Keratinocyte (primary cell): ENCODE results near the gene NOS1.

Source experiments
- EZH2 ChIP-seq: IDR thresholded peaks from one replicate; pipeline ENCODE4 v1.6.1; 2012; ENCODE audit warnings: inconsistent platforms, mild to moderate bottlenecking, low read length, moderate library complexity
- TF ChIP-seq, protein P1 (sequence below), 3 experiments: IDR thresholded peaks in 1 of 3; conservative IDR thresholded peaks in 1 of 3; optimal IDR thresholded peaks in 1 of 3; 2 replicates in 2 of 3; 3 replicates in 1 of 3; pipeline versions ENCODE3 to v1.5.1; 2011; ENCODE audit warnings: low read length in 3 of 3, mild to moderate bottlenecking in 3 of 3, moderate library complexity in 2 of 3, control low read depth in 1 of 3, inconsistent platforms in 1 of 3; ENCODE audit not compliant: insufficient read depth in 2 of 3; ENCODE audit errors: extremely low read depth in 1 of 3

DNA sequence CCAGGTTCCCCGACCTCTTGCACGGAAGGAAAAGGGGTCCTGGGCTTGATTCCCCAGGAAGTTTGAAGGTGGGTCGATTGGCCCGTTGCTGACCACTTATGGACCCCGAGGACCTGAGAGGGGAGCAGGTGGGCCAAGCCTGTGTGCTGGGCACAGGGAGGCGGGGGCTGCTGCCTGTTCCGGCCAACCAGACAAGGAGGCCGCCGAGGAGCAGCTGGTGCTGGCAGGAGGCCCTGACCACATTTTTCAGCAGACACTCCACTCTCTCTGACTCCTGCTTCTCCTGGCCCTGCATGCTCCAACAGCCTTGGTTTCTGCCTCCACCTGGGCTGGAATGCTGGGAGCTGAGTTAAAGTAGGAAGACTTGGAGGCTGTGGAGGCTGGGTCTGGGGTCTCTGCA, 42.8 kb downstream of the NOS1 start:
- TF ChIP-seq, protein P1, sequence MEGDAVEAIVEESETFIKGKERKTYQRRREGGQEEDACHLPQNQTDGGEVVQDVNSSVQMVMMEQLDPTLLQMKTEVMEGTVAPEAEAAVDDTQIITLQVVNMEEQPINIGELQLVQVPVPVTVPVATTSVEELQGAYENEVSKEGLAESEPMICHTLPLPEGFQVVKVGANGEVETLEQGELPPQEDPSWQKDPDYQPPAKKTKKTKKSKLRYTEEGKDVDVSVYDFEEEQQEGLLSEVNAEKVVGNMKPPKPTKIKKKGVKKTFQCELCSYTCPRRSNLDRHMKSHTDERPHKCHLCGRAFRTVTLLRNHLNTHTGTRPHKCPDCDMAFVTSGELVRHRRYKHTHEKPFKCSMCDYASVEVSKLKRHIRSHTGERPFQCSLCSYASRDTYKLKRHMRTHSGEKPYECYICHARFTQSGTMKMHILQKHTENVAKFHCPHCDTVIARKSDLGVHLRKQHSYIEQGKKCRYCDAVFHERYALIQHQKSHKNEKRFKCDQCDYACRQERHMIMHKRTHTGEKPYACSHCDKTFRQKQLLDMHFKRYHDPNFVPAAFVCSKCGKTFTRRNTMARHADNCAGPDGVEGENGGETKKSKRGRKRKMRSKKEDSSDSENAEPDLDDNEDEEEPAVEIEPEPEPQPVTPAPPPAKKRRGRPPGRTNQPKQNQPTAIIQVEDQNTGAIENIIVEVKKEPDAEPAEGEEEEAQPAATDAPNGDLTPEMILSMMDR (optimal IDR thresholded peaks at IDR 0.05 in 1 of 3, IDR thresholded peaks at IDR 0.05 in 1 of 3, conservative IDR thresholded peaks at IDR 0.05 in 1 of 3; ENCODE audit: extremely low read depth in 1 of 3, insufficient read depth in 2 of 3, low read length in 3 of 3): no peak
- no peak for TF ChIP-seq EZH2
